IPS-20b (cell line): ENCODE data around the gene SCN5A.

Experiments
- H3K27ac ChIP-seq: one replicate; pipeline ENCODE4 v1.5.1; 2013; ENCODE audit warnings: low read length
- H3K27me3 ChIP-seq: 2 replicates; pipeline ENCODE4 v1.6.1; 2013; ENCODE audit warnings: mild to moderate bottlenecking, low read length, inconsistent platforms; ENCODE audit not compliant: insufficient read depth
- H3K36me3 ChIP-seq: 2 replicates; pipeline ENCODE4 v1.6.1; 2013; ENCODE audit warnings: low read depth, mild to moderate bottlenecking, inconsistent platforms, low read length, moderate library complexity; ENCODE audit not compliant: insufficient read depth
- H3K4me1 ChIP-seq: 2 replicates; pipeline ENCODE4 v1.6.1; 2013; ENCODE audit warnings: mild to moderate bottlenecking, control low read depth, inconsistent platforms, low read length, moderate library complexity; ENCODE audit not compliant: insufficient read depth
- H3K4me3 ChIP-seq: 2 replicates; pipeline ENCODE4 v1.5.1; 2013; ENCODE audit warnings: mild to moderate bottlenecking, low read length, inconsistent platforms
- H3K9ac ChIP-seq: 2 replicates; pipeline ENCODE4 v1.6.1; 2013; ENCODE audit warnings: low read depth, mild to moderate bottlenecking, inconsistent platforms, low read length, moderate library complexity
- H3K9me3 ChIP-seq: 2 replicates; pipeline ENCODE4 v1.6.1; 2013; ENCODE audit warnings: mild to moderate bottlenecking, low read depth, low read length, inconsistent platforms; ENCODE audit not compliant: insufficient read depth

Gene SCN5A

DNA sequence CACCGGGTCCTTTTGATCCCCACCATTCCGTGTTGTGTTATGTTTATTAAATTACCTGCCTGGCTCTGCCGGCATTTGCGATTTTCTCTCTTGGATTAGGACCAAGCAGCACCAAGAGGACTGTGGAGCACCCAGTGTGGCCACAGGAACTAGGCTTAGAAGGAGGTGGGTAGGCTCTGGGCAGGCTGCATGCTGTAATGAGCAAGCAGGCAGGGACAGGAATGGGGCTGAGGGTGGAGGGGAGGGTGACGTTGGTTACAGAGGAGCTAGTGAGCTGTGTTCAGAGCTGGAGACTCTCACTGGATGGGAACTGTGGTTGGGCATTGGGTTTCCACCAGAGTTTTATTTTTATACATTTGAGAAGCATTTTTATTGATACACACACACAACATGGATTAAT is 7.9 kb upstream of the SCN5A start:
- peaks cover 4% of the 10 kb centered on the region; the same call in 1 of the 2 replicates for H3K9me3 ChIP-seq

GRCh38 chr3:38655708-38656300 is 6.3 kb upstream of the SCN5A start:
- no peak overlapping the region for H3K9ac ChIP-seq
- peaks cover 57% of the 10 kb centered on the region for H3K27me3 ChIP-seq
- H3K9me3 ChIP-seq, result no peaks in the 10 kb centered on the region

More for the DNA sequence above, 7.9 kb upstream of the SCN5A start:
- no peaks in the 10 kb centered on the region for H3K36me3 ChIP-seq
- H3K27ac ChIP-seq, result no peak overlapping the region
- peaks cover 11% of the 10 kb centered on the region; the same call in 1 of the 2 replicates for H3K4me1 ChIP-seq
- H3K4me3 ChIP-seq, result no peak overlapping the region
- H3K27me3 ChIP-seq, result peaks cover 42% of the 10 kb centered on the region
- H3K9ac ChIP-seq, result no peak overlapping the region

GRCh38 chr3:38653685-38654537 is 4.4 kb upstream of the SCN5A start:
- Histone ChIP-seq H3K9me3 (no peaks in the 10 kb centered on the region), H3K36me3 (no peaks in the 10 kb centered on the region), H3K27ac (no peak overlapping the region), H3K4me1 (peaks cover 11% of the 10 kb centered on the region; the same call in 1 of the 2 replicates), H3K4me3 (no peak overlapping the region), H3K9ac (no peak overlapping the region), H3K27me3 (peaks cover 65% of the 10 kb centered on the region)

More at GRCh38 chr3:38655708-38656300, 6.3 kb upstream of the SCN5A start:
- H3K36me3 ChIP-seq, result no peaks in the 10 kb centered on the region
- H3K4me3 ChIP-seq, result no peak overlapping the region
- H3K4me1 ChIP-seq, result peaks cover 11% of the 10 kb centered on the region; the same call in 1 of the 2 replicates
- no peak overlapping the region for H3K27ac ChIP-seq

DNA sequence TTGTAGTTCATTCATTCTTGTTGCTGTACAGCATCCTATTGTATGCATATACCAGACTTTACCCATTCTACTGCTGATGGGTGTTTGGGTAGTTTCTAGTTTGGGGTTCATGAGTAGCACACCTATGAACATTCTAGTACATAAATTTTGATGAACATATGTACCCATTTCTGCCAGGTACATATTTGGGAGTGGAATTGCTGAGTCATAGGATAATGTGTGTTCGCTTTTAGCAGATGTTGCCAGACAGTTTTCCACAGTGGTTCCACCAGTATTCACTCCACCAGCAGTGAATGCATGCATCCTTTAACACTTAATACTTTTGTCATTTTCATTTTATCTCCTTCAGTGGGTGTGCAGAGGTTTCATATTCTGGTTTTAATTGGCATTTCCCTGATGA is 3.4 kb upstream of the SCN5A start:
- Histone ChIP-seq H3K27me3 (peaks cover 75% of the 10 kb centered on the region), H3K9ac (no peak overlapping the region), H3K4me3 (no peak overlapping the region), H3K9me3 (no peaks in the 10 kb centered on the region), H3K4me1 (peaks cover 4% of the 10 kb centered on the region; the same call in 1 of the 2 replicates), H3K27ac (no peak overlapping the region), H3K36me3 (no peaks in the 10 kb centered on the region)

- peak overlapping the region; percentile 51; the same call in 1 of the 2 replicates for H3K4me3 ChIP-seq
- no peaks in the 10 kb centered on the region for H3K4me1 ChIP-seq
- H3K9me3 ChIP-seq, result no peaks in the 10 kb centered on the region
- no peaks in the 10 kb centered on the region for H3K36me3 ChIP-seq
- no peak overlapping the region for H3K27ac ChIP-seq
- no peak overlapping the region for H3K9ac ChIP-seq
- H3K27me3 ChIP-seq, result peaks cover 79% of the 10 kb centered on the region
These were observed 1.8 kb upstream of the SCN5A start for GRCh38 chr3:38651153-38651789.

GRCh38 chr3:38650248-38650951 is 913 bp upstream of the SCN5A start:
- Histone ChIP-seq H3K36me3 (no peaks in the 10 kb centered on the region), H3K27me3 (peaks cover 80% of the 10 kb centered on the region), H3K4me3 (peak overlapping the region; percentile 65; the same call in 1 of the 2 replicates), H3K9ac (no peak overlapping the region), H3K9me3 (no peaks in the 10 kb centered on the region), H3K4me1 (no peaks in the 10 kb centered on the region), H3K27ac (no peak overlapping the region)

GRCh38 chr3:38648659-38649499 is 608 bp downstream of the SCN5A start:
- no peak overlapping the region for H3K27ac ChIP-seq
- no peaks in the 10 kb centered on the region for H3K9me3 ChIP-seq
- H3K4me3 ChIP-seq, result peak overlapping the region; percentile 76
- H3K4me1 ChIP-seq, result no peaks in the 10 kb centered on the region
- H3K36me3 ChIP-seq, result no peaks in the 10 kb centered on the region
- peak overlapping the region; percentile 56; the same call in 1 of the 2 replicates for H3K9ac ChIP-seq
- H3K27me3 ChIP-seq, result peaks cover 93% of the 10 kb centered on the region

DNA sequence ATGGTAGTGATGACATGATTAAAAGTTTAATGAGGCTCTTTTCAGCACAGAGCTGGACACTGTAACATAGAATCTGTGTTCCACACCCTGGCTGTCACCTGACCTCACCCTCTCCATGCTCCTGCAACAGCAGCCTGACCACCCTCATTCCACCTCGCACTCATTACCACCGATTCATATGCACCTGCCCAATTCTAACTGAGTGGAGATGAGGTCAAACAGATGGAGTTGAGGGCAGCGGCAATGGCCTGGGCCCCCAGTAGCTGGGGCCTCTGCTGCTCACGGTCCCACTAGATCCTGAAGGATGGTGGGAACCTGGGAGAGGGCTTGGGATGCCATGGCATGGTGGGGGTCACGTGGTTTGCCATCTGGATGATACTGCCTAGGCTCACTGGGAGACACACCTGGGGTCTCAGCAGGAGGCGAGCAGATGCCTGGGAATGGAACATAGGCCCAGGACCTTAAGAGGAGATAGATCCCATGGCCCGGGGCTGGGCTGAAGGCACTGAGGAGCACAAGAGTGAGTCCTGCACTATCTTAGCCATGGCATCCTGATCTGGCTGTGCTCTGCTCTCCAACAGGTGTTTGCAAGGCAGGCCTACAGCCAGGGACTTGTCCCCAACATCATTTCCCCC is 1.3 kb downstream of the SCN5A start:
- H3K4me3 ChIP-seq, result peak overlapping the region; percentile 76
- H3K9me3 ChIP-seq, result no peaks in the 10 kb centered on the region
- H3K9ac ChIP-seq, result no peak overlapping the region
- H3K27ac ChIP-seq, result no peak overlapping the region
- no peaks in the 10 kb centered on the region for H3K4me1 ChIP-seq
- peaks cover 93% of the 10 kb centered on the region for H3K27me3 ChIP-seq
- H3K36me3 ChIP-seq, result no peaks in the 10 kb centered on the region

- Histone ChIP-seq H3K9me3 (no peaks in the 10 kb centered on the region), H3K4me3 (no peak overlapping the region), H3K27me3 (peaks cover 93% of the 10 kb centered on the region), H3K27ac (no peak overlapping the region), H3K9ac (no peak overlapping the region), H3K4me1 (no peaks in the 10 kb centered on the region), H3K36me3 (no peaks in the 10 kb centered on the region)
These were observed 2.1 kb downstream of the SCN5A start for GRCh38 chr3:38647217-38647970.

DNA sequence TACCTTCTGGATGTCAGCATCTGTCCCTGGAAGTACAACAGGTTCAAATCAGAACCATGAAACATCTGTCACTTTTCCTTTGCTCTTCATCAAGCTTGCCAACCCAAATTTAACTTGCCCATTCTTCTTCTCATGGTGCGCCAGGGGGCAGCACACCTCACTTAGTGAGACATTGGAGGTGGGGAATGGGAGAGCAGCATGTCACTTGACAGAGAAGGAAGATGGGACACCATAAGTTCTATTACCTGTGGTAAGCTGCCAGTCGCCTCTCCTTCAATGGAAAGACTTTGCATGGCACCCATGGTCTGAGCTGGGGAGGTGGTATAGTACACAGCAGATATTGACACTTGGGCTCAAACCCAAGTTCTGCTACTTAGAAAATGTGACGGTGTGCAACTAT is 2.9 kb downstream of the SCN5A start:
- peaks cover 93% of the 10 kb centered on the region for H3K27me3 ChIP-seq
- no peak overlapping the region for H3K9ac ChIP-seq
- H3K4me1 ChIP-seq, result no peaks in the 10 kb centered on the region
- H3K27ac ChIP-seq, result no peak overlapping the region
- no peaks in the 10 kb centered on the region for H3K9me3 ChIP-seq
- H3K4me3 ChIP-seq, result no peak overlapping the region
- no peaks in the 10 kb centered on the region for H3K36me3 ChIP-seq
